Measurements from ENCODE around the gene NPM3.

NPM3 gene, protein sequence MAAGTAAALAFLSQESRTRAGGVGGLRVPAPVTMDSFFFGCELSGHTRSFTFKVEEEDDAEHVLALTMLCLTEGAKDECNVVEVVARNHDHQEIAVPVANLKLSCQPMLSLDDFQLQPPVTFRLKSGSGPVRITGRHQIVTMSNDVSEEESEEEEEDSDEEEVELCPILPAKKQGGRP

DNA sequence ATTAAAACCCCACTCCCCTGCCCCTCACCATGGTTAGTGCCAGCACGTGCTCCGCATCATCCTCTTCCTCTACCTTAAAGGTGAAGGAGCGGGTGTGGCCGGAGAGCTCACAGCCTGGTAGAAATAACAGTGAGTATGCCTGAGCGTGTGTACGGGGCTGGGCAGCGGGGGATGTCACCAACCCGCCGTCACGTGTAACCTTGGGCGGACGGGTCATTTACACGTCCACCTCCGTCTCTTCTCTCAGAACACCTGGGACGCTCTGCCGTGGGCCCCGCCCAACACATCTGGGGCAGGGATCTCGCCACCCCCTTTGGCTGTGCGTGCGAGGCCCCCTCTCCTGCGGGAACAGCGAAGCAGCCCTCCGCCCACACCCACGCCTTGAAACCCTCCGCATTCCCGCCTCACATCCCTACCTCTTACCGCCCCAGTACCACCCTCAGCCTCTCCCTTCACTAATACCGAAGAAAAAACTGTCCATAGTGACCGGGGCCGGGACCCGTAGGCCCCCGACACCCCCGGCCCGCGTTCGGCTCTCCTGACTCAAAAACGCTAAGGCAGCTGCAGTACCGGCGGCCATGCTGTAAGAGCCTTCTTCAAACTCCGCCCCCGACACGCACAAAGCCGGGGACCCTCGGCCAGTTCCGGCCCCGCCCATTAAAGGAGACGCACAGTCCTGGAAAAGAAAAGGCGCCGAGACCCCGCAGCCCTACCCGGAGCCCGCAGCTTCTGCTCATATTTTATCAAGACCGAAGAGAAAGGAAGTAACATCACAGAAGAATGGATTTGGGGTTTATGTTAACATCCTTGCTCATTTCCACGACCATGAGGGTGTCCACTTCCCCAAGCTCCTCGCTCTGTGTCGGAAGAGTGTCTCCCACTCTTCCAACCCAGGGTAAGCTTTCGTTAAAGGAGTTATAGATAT, at the start of gene NPM3:
NPM3 (minus strand) TSS at position 636 of the 925 bp plus-strand sequence; CDS start at position 580, 56 bp downstream.
- peak; percentile 82 for DNase-seq (ENCODE audit: low spot score)

DNA sequence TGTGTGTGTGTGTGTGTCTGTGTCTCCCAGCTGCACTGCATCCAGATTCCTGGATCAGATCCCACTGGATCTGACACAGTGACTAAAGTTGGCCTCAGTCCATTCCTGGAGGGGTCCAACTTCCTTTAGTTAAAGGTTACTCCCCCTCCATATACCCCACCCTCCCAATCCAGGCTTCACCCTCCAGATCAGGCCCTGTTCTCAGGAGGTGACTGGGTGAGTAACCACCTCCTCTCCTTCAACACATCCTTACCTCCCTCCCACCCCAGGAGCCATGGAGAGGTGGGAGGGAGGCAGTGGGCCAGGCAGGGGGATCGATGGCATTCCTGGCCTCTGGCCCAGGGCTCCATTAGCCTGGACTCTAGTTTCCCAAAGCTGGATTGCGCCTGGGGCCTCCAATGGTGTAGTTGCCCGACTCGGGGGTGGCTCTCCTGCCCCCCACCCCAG, 49.1 kb upstream of the NPM3 start:
- no peak for DNase-seq (ENCODE audit: low spot score)

DNA sequence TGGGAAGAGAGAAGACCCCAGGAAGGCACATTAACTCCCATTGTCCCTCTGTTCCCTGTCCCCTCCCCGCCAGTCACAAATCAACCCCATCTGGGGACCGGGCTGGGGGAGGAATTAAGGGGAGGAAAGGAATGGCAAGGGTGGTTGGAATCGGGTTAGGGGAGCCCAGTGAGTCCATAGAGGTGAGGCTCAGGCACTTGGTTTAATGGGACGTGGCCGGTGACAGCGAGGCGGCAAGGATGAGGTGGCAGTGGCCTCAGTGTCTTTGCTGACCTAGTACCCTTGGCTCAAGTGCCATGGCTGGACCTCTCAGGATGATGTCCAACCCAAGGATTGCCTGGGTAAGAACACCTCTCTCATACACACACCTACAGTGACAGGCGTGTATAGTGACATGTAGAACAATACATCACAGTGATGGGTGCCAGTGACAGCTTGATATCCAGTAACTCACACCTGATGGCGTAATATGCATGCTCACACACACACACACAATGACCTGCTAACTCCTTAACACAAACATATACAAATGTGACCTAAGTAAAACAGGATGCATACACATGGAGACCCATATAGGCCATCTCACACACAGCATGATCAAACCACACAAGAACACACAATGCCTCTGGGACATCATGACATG, 48.0 kb upstream of the NPM3 start:
- no peak for DNase-seq (ENCODE audit: low spot score)

DNA sequence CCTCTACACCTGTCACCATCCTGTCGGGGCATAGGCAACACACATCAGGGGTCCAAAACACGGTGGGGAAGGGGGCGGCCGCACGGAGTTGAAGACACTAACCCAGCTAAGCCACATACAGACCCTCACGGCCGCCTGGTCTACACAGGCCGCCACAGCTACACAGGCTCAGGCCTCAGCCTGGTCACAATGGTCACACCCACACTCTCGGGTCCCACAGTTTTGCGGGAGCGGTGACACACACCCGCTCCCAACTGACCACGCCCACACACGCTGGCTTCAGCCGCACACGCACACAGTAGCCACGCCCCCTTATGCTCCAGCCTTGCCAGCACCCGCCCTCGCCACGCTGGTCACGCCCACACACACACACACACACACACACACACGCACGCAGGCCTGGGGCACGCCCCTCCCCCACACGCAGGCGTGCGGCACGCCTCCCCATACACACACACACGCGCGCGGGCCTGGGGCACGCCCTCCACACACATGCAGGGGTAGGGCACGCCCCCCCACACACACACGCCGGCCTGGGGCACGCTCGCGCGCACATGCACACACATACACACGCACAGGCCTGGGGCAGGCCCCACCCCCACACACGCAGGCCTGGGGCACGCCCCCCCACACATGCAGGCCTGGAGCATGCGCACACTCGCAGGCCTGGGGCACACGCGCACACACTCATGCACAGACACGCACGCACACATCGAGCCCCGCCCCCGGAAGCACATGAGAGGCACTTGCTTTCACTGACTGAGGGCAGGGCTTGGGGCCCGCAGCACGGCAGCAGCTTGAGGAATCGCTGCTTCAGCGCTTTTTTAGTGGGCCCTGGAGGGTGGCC, 47.3 kb upstream of the NPM3 start:
- peak; percentile 56 for DNase-seq (ENCODE audit: low spot score)

DNA sequence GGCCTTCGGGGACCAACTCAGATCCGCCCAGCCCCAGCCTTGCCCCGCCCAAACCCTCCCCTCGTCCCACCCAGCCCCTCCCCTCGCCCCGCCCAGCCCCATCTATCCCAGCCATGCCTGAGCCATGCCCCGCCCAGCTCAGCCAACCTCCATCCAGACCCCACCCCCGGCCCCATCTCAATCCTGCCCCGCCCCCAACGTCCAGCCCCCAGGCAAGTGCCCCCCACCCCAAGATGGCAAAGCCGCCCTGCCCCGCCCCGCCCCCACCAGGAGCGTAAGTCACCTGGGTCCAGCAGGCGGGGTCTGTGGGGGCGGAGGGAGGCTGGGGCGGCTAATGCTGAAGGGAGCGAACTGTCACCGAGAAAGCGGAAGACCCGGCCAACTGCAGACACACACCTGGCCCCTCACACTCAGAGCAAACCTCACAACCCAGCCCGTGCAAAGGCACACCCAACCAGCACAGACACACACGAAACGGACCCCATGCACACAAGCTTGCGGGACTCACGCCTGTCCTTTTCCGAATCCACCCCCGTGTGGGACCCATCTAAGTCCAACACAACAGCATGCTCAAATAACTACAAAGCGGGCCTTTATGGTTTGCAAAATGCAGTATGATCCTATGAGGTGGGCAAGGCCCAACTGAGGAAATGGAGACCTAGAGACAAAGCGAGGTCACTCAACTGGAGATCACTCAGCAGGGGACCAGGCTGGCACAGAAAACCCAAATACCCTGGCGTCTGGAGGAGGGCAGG, 46.5 kb upstream of the NPM3 start:
- DNase-seq (ENCODE audit: low spot score): no peak

DNA sequence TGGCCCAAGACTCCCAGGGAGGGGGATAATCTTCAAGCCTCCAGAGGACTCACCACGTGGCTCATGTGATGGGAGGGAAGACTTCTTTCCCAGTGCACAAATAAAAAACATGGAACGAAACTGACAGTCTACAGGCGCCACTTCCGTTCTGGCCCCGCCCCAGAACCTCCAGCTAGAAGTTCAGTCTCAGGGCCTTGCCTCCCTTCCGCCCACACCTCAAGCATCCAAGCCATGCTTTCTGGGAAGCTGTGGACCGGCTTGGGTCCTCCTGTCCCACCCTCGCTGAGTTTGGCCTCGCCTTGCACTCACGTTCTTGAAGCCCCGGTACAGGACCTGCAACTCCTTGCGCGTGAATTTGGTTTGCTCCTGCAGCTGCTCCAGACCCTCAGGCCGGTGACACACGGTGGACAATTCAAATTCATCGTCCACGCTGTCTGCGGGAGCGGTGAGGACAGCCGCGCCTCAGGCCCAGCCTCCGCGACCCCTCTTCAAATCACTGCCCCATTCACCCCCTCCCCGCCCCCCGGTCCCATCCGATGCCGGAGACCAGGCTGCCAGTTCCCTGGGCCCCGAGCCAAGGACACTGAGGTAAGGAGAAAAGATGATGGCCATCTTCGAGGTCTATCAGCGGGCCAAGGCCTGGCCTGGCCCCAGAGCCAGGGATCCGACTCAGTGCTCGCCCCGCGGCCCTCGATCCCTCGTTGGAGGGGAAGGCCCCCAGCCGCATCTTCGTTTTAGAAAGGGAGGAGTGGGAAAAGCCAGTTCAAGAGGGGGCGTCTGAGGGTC, 45.7 kb upstream of the NPM3 start:
- no peak for DNase-seq (ENCODE audit: low spot score)

DNA sequence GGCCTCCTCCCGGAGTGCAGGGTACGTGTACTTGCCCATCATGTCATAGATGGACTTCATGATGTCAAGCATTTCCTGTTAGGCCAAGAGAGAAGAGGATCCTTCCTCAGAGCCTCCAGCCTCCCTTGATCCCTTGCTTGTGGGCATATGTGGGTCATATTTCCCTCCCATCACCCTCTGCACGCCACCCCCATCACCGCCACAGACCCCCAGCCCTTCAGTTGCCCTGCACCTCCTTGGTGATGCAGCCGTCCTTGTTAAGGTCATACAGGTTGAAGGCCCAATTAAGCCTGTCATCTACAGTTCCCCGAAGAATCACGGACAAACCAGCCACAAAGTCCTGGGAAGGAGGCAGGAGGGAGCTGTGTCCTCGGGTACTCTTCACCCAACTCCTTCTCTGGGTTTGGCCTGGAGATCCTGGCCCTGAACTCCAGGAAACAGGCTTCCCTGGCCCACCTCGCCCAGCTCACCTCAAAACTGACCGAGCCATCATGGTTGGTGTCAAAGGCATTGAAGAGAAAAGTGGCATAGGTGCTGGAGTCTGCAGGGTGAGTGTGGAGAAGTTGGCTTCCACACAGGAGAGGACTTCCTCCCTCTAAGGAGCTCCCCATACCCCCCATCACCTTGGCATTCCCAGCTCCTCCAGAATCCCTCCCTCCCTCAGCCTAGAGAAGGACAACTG, 44.8 kb upstream of the NPM3 start:
- DNase-seq (ENCODE audit: low spot score): no peak

DNA sequence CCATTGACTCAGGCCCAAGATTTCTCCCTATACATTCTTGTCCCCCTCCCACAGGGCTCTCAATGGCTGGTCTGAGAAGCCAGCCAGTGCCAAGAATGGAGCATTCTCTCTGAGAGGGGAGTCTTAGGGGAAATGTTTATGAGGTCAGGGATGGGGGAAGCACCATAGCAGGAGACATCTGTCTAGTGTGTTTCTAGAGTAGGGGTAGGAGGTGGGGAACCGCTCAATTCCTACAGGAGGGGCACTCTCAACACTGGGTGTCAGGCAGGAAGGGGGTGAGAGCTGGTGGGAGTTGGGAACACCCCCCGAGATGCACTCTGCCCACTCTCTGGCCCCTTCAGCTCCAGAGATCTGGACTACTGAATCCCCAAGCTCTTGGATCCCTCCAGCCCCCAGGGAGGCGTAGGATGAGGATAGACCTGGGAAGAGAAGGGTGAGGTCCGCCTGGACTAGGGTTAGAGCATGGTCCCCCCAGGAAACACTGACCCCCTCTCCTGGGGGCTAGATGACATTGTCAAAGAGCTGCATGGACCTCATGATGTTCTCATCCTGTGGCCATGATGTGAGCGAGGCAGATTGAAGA, 43.7 kb upstream of the NPM3 start:
- DNase-seq (ENCODE audit: low spot score): no peak

DNA sequence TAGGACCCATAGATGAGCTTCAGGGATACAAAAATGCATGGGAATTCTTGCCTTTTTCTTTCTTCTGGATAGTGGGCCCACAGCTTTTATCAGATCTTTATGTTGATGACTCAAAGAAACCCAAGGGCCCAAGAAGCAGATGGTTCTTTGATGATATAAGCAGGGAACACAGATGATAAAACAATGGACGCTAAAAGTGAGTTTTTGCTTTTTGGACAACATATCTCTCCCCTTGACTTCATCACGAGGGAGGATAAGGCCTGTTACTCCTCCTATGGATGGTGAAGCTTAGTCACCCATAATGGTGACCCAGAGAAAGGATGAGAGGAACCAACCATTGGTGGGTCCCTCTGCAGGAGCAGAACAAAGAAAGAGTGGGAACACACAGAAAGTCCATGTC, 41.5 kb upstream of the NPM3 start:
- no peak for DNase-seq (ENCODE audit: low spot score)

DNA sequence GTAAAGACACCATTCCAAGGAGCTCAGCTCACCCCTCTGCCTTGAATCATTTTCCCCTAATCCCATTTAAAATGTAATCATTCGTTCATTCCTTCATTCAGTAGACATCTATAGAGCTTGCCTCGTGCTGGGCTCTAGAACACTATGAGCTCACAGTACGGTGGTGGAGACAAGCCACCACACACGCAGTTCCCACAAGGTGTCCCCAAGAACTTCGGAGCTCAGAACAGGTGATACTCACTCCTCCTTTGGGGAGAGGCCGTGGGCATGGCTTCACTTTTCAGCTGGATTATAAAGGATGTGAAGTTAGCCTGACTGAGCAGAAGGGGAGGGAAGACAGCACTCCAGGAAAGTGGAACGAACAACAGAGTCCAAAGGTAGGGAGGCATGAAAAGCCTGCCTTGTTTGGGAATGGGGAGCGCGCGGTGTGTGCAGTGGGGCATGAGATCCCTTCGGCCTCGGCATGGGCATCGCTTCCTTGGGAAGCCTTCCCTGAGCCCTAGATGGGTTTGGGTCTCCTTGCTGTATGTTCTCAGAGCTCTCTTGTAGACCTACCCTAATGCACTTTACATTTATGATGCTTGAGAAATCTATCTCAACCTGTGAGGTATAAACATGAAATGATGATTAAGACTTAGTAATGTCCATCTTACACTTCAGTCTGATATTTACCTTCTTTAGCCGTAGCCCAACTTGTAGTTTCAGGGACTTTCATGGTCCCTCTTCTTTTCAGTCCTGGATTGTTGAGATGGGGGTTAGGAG, 35.8 kb upstream of the NPM3 start:
- no peak for DNase-seq (ENCODE audit: low spot score)

DNA sequence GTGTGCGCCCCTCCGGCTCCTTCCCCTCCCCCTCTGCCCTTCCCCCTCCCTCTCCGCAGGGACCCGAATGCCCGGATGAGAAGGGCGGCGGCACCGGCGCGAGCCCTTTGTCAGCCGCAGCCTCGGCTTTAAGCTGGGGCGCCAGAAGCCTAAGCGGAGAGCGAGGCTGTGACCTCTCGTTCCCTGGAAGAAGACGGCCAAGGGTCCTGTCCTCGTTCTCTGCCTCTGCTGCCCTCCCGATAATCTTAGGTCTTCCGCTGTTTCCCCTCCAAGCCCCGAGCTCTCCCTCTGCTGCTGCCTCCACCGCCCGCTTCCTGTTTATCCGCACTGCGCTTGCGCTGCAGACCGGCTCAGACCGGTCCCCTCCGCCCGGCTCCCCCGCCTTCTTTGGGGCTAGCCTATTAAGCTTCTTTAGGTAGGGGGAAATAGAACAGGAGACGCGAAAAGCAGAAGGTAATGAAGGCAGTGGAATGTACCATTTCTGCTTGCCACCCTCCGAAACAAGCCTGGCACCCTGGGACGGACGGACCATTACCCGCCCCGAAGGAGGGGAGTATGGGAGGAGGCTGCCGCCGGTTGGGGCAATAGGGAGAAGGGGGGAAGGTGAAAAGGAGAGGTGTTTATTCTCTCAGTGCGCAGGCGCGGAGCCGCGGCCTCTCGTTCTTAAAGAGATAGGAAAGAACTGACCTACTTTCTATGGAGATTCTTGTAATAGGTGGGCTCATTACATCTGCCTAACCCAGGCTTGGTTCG, 35.0 kb upstream of the NPM3 start, which contains the start of gene OGA:
OGA (minus strand) TSS at position 326 of the 753 bp plus-strand sequence. CDS start 422 bp downstream, outside the sequence.
- peak; percentile 100 for DNase-seq (ENCODE audit: low spot score)

DNA sequence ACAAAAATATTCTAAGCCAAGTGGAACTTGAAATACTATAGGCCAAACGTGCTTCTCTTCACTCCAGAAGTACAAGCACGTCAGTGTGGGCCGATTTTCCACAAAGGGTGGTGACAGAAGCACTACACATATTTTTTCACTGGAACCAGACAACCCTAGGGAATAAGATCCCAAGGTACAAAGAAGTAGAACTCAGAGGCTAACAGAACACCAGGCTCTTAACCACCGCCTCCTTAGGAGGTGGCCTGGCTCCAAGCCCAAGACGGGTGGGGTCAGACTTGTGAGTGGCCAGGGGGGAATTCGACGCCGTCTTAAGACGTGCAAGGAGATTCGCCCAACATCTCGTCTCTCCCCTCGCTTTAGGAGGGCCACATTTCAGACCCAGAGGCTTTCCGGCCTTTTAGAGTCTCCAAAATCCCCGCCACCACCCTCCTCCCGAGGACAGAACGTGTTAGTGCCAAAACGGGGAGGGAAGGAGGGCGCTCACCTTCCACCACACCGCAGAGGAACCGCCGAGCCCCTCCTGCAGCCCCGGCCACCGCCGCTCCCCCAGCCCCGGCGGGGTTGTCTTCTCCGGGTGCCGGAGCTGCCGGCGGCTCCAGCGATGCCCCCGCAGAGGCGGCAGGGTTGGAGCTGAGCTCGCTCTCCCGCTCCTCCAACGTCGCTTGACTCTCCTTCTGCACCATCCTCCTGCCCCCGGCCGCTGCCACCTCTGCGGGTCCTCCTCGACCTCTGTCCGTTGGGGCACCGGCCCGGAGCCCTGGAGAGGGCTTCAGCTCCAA, 34.3 kb upstream of the NPM3 start:
- DNase-seq (ENCODE audit: low spot score): peak; percentile 80

DNA sequence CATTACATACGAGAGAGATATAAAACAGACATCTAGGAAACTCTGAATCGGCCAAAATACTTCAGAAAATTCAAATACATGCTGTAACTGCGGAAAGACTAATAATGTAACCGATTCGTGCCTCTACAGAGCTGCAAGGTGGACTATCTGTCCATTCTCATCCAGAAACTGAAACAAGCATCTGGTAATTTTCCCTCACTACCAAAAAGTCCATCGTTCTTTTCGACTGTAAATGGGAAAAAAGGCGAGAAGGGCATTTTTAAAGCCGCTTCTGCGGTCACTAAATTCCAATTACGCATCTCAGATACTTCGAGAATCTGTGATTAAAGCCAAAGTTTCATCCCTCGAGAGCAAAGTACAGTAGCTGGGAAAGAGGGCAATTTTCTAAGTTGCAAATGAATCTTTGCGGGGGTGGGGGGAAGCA, 33.7 kb upstream of the NPM3 start:
- DNase-seq (ENCODE audit: low spot score): no peak

DNA sequence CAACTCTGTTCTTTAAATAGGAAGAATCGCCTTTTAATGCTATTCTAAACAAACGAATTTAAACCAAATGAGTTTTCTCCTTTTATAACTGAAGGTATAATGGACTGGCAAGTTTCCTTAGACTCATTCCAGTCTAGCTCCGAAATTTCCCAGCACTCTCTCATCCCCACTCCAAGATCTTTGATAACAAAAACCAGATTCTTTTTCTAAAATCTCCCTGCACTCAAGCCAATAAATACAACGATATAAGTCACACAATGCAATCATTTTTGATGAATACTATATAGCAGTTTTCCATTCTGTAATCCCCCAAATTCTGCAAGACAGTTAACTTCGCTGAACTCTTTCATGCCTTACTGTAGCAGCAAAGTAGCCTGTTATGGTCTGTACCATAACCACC, 33.1 kb upstream of the NPM3 start:
- no peak for DNase-seq (ENCODE audit: low spot score)

DNA sequence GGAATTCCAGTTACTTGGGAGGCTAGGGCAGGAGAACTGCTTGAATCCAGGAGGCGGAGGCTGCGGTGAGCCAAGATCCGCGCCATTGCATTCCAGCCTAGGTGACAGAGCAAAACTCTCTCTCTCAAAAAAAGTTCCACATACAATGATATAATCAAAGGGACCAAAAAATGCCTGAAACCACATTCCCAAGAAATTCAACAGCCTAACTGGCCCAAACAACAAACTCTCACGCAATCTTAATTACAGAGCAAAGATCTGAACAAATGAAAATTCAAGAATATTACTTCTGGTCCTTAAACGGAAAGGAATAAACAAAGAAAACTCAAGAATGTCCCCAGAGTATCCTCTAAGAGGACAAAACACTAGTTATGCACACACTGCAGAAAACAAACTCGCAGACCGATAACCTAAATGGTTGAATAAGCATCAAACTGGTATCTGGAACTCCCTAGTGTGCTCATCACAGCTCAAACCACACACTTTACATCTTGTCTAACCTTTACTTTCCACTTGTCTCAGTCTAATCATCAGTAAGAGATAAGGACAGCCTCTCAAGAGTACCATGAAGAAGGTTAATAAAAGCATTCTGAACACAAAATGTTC, 31.3 kb upstream of the NPM3 start:
- no peak for DNase-seq (ENCODE audit: low spot score)

DNA sequence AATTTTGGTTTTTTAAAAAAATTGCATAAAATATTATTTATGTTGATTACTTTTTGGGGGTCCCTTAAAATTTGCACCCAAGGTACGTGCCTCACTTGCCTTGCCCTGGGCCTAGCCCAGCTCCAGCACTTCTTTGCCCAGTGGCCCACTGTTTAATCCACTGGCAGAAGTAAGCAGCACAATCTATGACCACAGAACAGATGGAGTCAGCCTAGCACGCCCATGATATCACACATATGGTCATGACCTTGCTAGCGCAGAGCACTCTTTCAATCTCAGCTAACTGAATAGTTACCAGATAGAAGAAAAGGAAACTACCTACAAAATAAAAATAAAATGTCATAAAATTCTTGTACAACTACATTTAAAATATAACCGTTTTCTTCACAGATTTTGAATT, 29.4 kb upstream of the NPM3 start:
- peak; percentile 54 for DNase-seq (ENCODE audit: low spot score)

DNA sequence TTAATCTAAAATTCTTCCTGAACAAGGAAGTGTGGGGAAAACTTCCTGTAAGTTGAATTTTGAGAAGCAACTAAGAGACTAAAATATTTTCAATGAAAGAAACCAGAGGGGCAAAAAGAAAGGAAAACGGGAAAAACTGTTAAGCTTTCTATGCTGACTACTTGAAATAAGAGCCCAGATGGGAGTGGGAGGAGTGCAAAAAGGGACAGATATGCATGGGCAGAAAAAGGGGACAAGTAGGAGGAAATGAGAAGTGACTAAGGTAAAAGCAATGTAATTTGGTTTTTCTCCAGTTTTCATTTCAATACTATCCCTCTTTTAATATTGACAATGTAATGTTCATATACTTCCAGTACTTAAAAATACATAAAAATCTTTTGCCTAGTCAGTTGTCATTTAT, 23.9 kb upstream of the NPM3 start:
- DNase-seq (ENCODE audit: low spot score): no peak
